ENCODE data around the gene ANKRD45.

DNA sequence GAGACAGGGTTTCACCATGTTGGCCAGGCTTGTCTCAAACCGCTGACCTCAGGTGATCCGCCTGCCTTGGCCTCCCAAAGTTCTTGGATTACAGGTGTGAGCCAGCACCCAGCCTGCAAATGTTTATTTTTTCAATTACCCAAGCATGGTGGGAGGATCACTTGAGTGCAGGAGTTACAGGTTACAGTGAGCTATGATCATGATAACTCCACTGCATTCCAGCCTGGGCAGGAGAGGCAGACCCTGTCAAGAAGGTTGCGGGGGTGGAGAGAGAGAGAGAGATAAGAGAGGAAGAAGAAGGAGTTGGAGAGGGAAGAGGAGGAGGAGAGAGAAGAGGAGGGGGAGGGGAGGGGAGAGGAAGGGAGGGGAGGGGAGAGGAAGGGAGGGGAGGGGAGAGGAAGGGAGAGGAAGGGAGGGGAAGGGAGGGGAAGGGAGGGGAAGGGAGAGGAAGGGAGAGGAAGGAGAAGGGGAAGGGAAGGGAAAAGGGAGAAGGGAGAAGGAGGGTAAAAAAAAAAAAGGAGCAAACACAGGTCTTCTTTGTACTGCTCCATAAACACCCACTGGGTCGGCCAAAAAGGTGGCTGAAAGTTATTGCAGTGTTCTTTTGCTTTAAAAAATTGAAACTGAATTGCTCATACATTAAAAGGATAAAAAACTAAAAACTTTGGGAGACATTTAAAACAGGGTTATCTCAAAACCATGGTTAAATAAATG lies 61.0 kb downstream of the ANKRD45 start:
- TF ChIP-seq EZH2 (IDR thresholded peaks at IDR 0.05; ENCODE audit: low read depth) (no peak), CTCF (conservative IDR thresholded peaks at IDR 0.05) (no peak)

Data from PC-9 (cell line).